ENCODE results near the gene PRSS8.
"Not testable (repeated sequence)": the region's sequence is repeated elsewhere in the genome, so short reads cannot be mapped to it uniquely, and the experiment has no call there.

The PRSS8 gene

DNA sequence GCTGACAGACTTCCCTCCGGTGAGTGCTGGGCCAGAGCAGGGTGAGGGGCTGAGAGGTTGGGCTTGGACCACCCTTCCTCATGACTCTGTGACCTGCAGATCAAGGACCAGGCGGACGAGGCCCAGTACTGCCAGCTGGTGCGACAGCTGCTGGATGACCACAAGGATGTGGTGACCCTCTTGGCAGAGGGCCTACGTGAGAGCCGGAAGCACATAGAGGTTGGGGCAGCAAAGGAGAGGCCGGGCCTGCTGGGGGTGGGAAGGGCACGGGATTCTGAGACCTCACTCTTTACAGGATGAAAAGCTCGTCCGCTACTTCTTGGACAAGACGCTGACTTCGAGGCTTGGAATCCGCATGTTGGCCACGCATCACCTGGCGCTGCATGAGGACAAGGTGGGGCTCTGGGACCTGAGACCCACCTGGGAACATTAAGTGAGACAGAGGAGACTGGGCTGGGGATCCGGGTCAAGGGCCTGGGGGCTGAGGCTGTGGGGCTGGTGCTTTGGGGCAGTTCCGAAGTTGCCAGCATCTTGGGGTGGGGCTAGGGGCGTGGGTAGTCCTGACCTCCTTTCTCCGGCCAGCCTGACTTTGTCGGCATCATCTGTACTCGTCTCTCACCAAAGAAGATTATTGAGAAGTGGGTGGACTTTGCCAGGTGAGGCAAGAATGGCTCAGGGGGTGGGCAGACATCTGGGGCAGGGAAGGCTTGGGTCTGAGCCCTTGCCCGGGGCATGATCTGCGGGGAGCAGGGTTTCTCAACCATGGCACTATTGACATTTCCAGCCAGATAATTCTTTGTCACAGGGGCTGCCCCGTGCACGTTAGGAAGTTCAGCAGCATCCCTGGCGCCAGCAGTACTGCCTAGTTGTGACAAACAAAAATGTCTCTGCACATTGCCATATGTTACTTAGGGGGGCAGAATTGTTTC lies 25.2 kb downstream of the PRSS8 start:
- peaks cover 33% of the 10 kb centered on the region for H3K36me3 ChIP-seq (ENCODE audit: insufficient read depth, low read length)
- H3K9me3 ChIP-seq (ENCODE audit: low read length), result no peaks in the 10 kb centered on the region
- peaks cover 2% of the 10 kb centered on the region for H3K4me1 ChIP-seq (ENCODE audit: insufficient read depth, low read length)
- H3K27me3 ChIP-seq (ENCODE audit: insufficient read depth, low read length), result no peaks in the 10 kb centered on the region
- no peak overlapping the region for H3K4me3 ChIP-seq (ENCODE audit: low read length)
- no peak overlapping the region for H2AFZ ChIP-seq (ENCODE audit: low read depth, low read length)

- no peaks in the 10 kb centered on the region for H3K9me3 ChIP-seq (ENCODE audit: low read length)
- H3K27me3 ChIP-seq (ENCODE audit: insufficient read depth, low read length), result no peaks in the 10 kb centered on the region
- H3K4me3 ChIP-seq (ENCODE audit: low read length), result no peak overlapping the region
- H3K36me3 ChIP-seq (ENCODE audit: insufficient read depth, low read length), result peaks cover 33% of the 10 kb centered on the region
- H3K4me1 ChIP-seq (ENCODE audit: insufficient read depth, low read length), result peaks cover 2% of the 10 kb centered on the region
- no peak overlapping the region for H2AFZ ChIP-seq (ENCODE audit: low read depth, low read length)
These were observed 25.9 kb downstream of the PRSS8 start for GRCh38 chr16:31109622-31110021.

DNA sequence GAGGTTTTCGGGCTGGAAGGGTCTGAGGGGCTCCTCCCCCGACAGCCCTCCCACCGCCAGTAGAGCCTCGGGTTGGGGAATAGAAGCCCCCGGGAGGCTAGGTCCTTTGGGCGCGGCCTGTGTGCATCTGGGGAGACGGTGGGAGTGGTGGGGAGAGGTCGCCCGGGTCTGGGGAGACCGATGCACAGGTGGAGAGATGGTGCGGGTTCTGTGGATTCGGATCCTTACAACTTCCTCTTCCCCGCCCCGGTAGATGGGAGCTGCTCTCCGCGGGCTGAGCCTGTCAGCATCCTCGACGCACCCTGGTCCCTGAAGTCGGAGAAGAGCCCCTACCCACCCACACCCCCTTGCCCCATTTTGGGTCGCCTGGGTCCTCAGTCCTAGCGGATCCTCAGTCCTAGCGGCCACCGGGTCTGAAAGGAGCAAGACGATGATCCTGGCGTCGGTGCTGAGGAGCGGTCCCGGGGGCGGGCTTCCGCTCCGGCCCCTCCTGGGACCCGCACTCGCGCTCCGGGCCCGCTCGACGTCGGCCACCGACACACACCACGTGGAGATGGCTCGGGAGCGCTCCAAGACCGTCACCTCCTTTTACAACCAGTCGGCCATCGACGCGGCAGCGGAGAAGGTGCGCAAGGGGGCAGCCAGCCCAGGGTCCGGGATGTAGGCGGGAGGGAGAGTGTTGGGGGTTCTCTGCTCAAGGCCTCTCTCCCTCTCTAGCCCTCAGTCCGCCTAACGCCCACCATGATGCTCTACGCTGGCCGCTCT lies 26.6 kb downstream of the PRSS8 start:
- peaks cover 33% of the 10 kb centered on the region for H3K36me3 ChIP-seq (ENCODE audit: insufficient read depth, low read length)
- no peaks in the 10 kb centered on the region for H3K9me3 ChIP-seq (ENCODE audit: low read length)
- H3K4me3 ChIP-seq (ENCODE audit: low read length), result peak overlapping the region; percentile 79
- H2AFZ ChIP-seq (ENCODE audit: low read depth, low read length), result peak overlapping the region; percentile 84
- peaks cover 2% of the 10 kb centered on the region for H3K4me1 ChIP-seq (ENCODE audit: insufficient read depth, low read length)
- no peaks in the 10 kb centered on the region for H3K27me3 ChIP-seq (ENCODE audit: insufficient read depth, low read length)

GRCh38 chr16:31108035-31108793 lies 27.3 kb downstream of the PRSS8 start, which contains the start of gene BCKDK:
Gene BCKDK, plus strand, starts transcription at chr16:31108386. Its CDS starts 838 bp downstream, at chr16:31109224.
- peaks cover 33% of the 10 kb centered on the region for H3K36me3 ChIP-seq (ENCODE audit: insufficient read depth, low read length)
- peak within 1 kb of the TSS; percentile 84 for H2AFZ ChIP-seq (ENCODE audit: low read depth, low read length)
- no peaks in the 10 kb centered on the region for H3K27me3 ChIP-seq (ENCODE audit: insufficient read depth, low read length)
- H3K4me3 ChIP-seq (ENCODE audit: low read length), result peak within 1 kb of the TSS; percentile 79
- H3K9me3 ChIP-seq (ENCODE audit: low read length), result no peaks in the 10 kb centered on the region
- peaks cover 2% of the 10 kb centered on the region for H3K4me1 ChIP-seq (ENCODE audit: insufficient read depth, low read length)

DNA sequence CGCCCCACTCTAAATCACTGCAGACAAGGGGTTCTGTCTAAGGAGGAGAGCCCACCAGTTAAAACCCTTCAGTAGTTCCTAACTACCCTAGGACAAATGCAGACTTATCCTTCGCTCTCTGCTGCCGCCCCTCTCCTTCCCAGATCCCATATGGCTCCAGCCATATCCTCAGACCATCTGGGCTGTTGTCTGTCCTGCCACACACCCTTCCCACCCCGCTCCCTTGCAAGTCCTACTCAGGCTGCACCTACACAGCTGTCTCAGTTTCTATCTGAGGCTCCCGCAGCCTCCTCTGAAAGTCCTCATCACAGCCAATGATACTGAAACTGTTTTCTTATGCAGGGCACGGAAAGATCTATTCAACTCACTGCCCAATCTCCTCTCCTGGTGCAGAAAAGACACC lies 28.1 kb downstream of the PRSS8 start:
- Histone ChIP-seq H3K9me3 (ENCODE audit: low read length) (no peaks in the 10 kb centered on the region), H3K4me1 (ENCODE audit: insufficient read depth, low read length) (peaks cover 2% of the 10 kb centered on the region), H2AFZ (ENCODE audit: low read depth, low read length) (peak overlapping the region; percentile 84), H3K36me3 (ENCODE audit: insufficient read depth, low read length) (peaks cover 27% of the 10 kb centered on the region), H3K4me3 (ENCODE audit: low read length) (peak overlapping the region; percentile 79), H3K27me3 (ENCODE audit: insufficient read depth, low read length) (no peaks in the 10 kb centered on the region)

DNA sequence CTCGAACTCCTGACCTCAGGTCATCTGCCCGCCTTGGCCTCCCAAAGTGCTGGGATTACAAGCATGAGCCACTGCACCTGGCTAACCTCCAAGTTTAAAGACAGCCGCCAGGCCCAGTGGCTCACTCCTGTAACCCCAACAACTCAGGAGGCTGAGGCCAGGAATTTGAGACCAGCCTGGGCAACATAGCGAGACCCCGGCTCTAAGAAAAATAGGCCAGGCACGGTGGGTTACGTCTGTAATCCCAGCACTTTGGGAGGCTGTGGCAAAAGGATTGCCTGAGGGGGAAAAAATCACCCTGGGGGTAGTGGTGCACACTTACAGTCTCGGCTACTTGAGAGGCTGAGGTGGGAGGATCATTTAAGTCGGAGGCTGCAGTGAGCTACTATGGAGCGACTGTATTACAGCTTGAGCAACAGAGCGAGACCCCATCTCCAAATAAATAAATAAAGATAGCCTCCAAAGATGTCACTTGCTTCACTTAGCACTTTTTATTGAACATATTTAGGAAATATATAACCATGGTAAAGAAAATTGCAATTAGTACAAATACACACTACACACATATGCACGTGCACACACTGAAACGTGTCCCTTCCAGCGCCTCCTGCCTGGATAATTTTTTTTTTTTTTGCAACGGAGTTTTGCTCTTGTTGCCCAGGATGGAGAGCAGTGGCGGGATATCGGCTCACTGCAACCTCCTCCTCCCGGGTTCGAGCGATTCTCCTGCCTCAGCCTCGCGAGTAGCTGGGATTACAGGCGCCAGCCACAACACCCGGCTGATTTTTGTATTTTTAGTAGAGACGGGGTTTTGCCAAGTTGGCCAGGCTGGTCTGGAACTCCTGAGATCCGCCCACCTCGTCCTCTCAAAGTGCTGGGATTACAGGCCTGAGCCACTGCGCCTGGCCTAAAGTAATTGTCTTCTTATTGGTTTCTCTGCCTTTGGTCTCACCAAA lies 28.7 kb downstream of the PRSS8 start:
- Histone ChIP-seq H3K4me1 (ENCODE audit: insufficient read depth, low read length) (peaks cover 2% of the 10 kb centered on the region), H2AFZ (ENCODE audit: low read depth, low read length) (no peak overlapping the region)

DNA sequence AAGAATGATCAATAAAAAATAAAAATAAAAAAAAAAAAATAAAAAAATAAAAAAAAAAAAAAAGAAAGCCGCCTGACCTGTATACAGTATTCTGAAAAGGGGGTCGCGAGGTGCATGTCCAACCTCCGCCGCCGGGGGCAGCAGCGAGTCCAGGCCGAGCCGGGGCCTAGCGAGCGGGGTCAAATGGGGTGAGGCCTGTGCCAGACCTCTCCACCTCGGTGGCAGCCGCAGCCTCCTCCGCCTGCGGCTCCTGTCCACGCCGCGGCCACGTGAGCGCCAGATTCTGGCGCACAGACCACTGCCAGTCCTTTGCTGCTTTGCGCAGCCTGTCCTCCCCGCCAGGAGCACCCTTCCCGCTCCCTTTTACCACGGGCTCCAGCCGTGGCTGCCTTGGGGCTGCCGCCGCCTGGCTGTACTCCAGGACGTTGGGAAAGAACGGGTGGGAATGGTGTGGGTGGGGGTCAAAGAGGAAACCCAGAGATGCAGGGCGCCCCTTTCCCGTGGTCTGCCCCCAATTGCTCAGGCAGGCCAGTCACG lies 29.8 kb downstream of the PRSS8 start:
- no peaks in the 10 kb centered on the region for H3K27me3 ChIP-seq (ENCODE audit: insufficient read depth, low read length)
- H3K36me3 ChIP-seq (ENCODE audit: insufficient read depth, low read length), result peaks cover 11% of the 10 kb centered on the region
- H3K4me3 ChIP-seq (ENCODE audit: low read length), result no peak overlapping the region
- H3K4me1 ChIP-seq (ENCODE audit: insufficient read depth, low read length), result peaks cover 2% of the 10 kb centered on the region
- no peak overlapping the region for H2AFZ ChIP-seq (ENCODE audit: low read depth, low read length)
- no peaks in the 10 kb centered on the region for H3K9me3 ChIP-seq (ENCODE audit: low read length)

More for the DNA sequence above, 28.7 kb downstream of the PRSS8 start:
- H3K36me3 ChIP-seq (ENCODE audit: insufficient read depth, low read length), result peaks cover 20% of the 10 kb centered on the region
- no peaks in the 10 kb centered on the region for H3K27me3 ChIP-seq (ENCODE audit: insufficient read depth, low read length)
- no peaks in the 10 kb centered on the region for H3K9me3 ChIP-seq (ENCODE audit: low read length)
- no peak overlapping the region for H3K4me3 ChIP-seq (ENCODE audit: low read length)

DNA sequence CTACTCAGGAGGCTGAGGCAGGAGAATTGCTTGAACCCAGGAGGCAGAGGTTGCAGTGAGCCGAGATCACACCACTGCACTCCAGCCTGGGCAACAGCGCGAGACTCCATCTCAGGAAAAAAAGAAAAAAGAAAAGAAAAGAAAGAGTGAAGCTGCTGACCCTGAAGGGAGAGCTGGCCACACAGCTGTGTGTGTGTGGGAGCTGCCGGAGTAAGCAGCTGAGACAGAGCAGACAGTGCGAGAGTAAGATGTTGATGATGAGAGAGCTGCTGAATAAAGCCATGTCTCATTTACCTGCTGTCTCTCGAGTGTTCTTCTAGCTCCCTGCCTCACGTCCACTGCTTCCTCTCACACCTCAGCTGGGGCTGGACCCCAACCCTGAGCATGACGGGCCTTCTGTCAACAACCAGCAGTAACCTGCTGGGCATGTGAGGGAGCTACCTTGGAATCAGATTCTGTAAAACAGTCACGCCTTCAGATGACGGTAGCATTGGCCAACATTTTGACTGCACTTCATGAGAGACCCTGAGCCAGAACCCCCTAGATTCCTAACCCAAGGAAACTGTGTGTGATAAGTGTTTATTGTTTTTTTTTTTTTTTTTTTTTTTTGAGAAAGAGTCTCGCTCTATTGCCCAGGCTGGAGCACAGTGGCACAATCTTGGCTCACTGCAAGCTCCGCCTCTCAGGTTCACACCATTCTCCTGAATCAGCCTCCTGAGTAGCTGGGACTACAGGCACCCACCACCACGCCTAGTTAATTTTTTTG lies 34.5 kb downstream of the PRSS8 start:
- H3K4me1 ChIP-seq (ENCODE audit: insufficient read depth, low read length); H3K36me3 ChIP-seq (ENCODE audit: insufficient read depth, low read length); H3K4me3 ChIP-seq (ENCODE audit: low read length); H3K27me3 ChIP-seq (ENCODE audit: insufficient read depth, low read length); H2AFZ ChIP-seq (ENCODE audit: low read depth, low read length); H3K9me3 ChIP-seq (ENCODE audit: low read length): not testable (repeated sequence)

DNA sequence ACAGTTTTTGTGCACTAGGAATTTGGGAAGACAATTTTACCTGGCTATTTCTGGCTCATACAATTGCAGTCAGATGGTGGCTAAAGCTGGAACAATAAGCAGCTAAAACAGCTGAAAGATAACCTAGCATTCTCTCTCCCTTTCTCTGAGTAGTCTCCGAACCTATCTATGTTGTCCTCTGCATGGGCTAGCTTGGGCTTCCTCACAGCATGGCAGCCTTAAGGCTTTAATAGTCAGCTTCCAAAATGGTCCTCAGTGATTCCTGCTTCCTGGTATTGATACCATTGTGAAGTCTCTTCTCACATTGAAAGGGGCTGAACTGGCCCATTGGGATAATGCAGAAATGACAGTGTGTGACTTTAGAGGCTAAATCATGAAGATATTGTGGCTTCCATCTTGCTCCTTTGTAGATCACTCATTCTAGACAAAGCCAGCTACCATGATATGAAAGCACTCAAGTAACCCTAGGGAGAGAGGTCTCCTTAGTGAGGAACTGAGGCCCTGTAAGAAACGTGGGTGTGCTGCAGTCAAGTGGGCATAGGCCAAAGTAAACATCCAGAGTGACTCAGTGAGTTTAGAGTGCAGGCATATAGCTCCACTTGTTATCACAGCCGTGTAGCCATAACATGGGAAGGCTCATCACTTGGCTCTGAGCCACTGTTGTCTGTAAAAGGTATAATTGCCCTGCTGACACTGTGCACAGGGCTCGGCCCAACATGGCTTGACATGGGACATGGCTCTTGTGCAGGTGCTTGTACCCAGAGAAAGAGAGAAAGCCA lies 35.5 kb downstream of the PRSS8 start:
- no peak overlapping the region for H2AFZ ChIP-seq (ENCODE audit: low read depth, low read length)
- no peaks in the 10 kb centered on the region for H3K27me3 ChIP-seq (ENCODE audit: insufficient read depth, low read length)
- H3K9me3 ChIP-seq (ENCODE audit: low read length), result no peaks in the 10 kb centered on the region
- H3K4me3 ChIP-seq (ENCODE audit: low read length), result no peak overlapping the region
- H3K36me3 ChIP-seq (ENCODE audit: insufficient read depth, low read length), result no peaks in the 10 kb centered on the region
- H3K4me1 ChIP-seq (ENCODE audit: insufficient read depth, low read length), result no peaks in the 10 kb centered on the region

DNA sequence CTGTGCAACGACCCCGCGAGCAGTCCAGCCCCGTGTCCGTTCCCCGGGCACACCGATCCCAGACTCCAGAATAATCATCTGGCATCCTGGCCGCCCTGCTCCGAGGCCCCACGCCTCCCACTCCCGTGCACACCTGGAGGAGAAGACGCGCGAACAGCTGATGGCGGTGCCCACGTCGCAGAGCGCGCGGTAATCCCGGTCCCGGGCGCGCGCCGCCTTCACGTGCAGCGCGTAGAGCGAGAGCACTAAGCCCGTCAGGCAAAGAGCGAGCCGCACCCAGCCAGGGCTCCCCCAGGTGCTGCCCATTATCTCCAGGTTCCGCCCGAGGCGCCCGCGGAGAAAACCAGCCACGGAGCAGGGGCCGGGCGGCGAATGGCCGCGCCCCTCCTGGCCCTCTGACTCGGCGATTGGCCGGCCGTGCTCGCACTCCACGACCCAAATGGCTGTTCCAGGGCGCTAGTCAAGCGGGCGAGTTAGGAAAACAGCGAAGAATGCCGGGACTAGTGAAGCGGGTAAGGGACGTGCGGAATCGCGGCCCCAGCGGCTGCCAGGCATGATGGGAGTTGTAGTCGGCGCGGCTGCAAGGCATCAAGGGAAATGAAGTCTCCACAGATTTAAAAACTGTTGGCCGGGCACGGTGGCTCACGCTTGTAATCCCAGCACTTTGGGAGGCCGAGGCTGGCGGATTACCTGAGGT lies 41.0 kb downstream of the PRSS8 start, which contains the start of gene VKORC1:
Gene VKORC1, minus strand, starts transcription at position 374 of the 697 bp plus-strand sequence. Its CDS starts 68 bp downstream, at position 306.
- Histone ChIP-seq H3K27me3 (ENCODE audit: insufficient read depth, low read length) (no peaks in the 10 kb centered on the region), H2AFZ (ENCODE audit: low read depth, low read length) (peak within 1 kb of the TSS; percentile 87), H3K36me3 (ENCODE audit: insufficient read depth, low read length) (peaks cover 12% of the 10 kb centered on the region), H3K4me3 (ENCODE audit: low read length) (peak within 1 kb of the TSS; percentile 90), H3K4me1 (ENCODE audit: insufficient read depth, low read length) (peaks cover 6% of the 10 kb centered on the region), H3K9me3 (ENCODE audit: low read length) (no peaks in the 10 kb centered on the region)
